Measurements from ENCODE around the gene CTTNBP2. TPM values are rescaled to one million over a fixed set of nuclear protein-coding genes. Genes with fewer than 3 reads are reported as not detected.

The CTTNBP2 gene
- total and polyA plus RNA-seq, 7 donors = 0.60 to 11.1 (median 4.9) TPM

DNA sequence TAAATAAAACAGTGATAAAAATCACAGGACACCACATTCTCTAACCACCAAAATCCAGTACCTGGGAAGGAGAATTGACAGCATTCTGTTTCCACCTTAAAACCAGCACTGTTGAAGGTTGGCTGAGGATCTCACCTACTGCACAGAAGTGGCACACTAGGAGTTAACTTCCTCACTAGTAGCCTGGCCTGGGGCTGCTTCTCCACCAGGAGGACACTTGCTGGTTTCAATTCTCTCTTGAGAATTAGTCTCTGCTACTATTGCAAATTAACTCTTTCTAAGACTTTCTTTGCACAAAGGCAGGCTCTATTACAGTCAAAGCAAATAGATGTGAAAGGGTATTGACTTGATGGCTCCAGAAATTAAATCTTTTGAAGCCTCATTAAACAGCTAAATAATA lies 2.3 kb upstream of the CTTNBP2 start:
- DNase-seq = no peak
- Histone ChIP-seq H3K27me3 (no peaks in the 10 kb centered on the region), H3K36me3 (no peaks in the 10 kb centered on the region), H3K27ac (no peak overlapping the region), H3K4me3 (no peak overlapping the region), H3K9me3 (no peaks in the 10 kb centered on the region), H3K4me1 (peaks cover 0 to 25% (median 24%) of the 10 kb centered on the region in 4 donors)
- TF ChIP-seq POLR2A (IDR thresholded peaks at IDR 0.05) = no peak
- no peak for TF ChIP-seq EP300 (IDR thresholded peaks at IDR 0.05)
- no peak for TF ChIP-seq POLR2AphosphoS5 (IDR thresholded peaks at IDR 0.05)
- intact Hi-C loops (cut with DNase I) = loop anchor here (10.0 kb wide), 2 partner anchors 51 to 309 kb away; partner anchors contain the start of gene LSM8

DNA sequence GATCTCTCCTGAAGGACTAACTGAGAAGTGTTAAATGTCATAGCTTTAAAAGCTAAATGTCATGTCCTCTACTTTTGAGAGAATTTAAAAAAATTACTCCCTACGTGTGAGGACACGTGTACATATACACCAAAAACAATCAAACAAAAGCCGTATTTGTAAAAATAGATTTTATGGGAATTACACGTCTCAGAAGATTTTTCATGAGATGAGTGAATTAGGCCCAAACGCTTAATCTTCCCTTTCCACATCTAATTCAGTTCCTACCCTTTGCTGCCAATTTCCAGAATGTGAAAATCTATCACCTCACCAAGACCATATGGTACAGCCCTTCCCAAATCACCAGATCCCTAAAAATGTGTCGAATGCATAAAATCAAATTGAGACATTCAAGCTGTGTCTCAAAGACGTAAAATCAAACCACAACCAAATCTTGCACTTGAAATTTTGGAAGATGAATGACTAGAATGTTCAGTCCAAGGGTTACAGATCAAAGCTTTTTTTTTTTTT lies 1.0 kb upstream of the CTTNBP2 start:
- Histone ChIP-seq H3K27me3 (no peaks in the 10 kb centered on the region), H3K9me3 (no peaks in the 10 kb centered on the region), H3K4me3 (no peak overlapping the region), H3K4me1 (peaks cover 0 to 39% (median 35%) of the 10 kb centered on the region in 4 donors), H3K36me3 (no peaks in the 10 kb centered on the region), H3K27ac (peak overlapping the region in 1 of 4 donors; percentile 87)
- TF ChIP-seq POLR2AphosphoS5 (IDR thresholded peaks at IDR 0.05) (no peak), EP300 (IDR thresholded peaks at IDR 0.05) (no peak), POLR2A (IDR thresholded peaks at IDR 0.05) (no peak)
- TF ChIP-seq, protein P1, sequence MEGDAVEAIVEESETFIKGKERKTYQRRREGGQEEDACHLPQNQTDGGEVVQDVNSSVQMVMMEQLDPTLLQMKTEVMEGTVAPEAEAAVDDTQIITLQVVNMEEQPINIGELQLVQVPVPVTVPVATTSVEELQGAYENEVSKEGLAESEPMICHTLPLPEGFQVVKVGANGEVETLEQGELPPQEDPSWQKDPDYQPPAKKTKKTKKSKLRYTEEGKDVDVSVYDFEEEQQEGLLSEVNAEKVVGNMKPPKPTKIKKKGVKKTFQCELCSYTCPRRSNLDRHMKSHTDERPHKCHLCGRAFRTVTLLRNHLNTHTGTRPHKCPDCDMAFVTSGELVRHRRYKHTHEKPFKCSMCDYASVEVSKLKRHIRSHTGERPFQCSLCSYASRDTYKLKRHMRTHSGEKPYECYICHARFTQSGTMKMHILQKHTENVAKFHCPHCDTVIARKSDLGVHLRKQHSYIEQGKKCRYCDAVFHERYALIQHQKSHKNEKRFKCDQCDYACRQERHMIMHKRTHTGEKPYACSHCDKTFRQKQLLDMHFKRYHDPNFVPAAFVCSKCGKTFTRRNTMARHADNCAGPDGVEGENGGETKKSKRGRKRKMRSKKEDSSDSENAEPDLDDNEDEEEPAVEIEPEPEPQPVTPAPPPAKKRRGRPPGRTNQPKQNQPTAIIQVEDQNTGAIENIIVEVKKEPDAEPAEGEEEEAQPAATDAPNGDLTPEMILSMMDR (IDR thresholded peaks at IDR 0.05) = no peak
- DNase-seq = no peak
- intact Hi-C loops (cut with DNase I) = loop anchor here (5.0 to 10.0 kb wide), 3 partner anchors 49 to 311 kb away; partner anchors contain the start of gene LSM8
- WGBS, 2 donors = 43 to 48% methylated on average over 7 of the region's 7 CpGs

DNA sequence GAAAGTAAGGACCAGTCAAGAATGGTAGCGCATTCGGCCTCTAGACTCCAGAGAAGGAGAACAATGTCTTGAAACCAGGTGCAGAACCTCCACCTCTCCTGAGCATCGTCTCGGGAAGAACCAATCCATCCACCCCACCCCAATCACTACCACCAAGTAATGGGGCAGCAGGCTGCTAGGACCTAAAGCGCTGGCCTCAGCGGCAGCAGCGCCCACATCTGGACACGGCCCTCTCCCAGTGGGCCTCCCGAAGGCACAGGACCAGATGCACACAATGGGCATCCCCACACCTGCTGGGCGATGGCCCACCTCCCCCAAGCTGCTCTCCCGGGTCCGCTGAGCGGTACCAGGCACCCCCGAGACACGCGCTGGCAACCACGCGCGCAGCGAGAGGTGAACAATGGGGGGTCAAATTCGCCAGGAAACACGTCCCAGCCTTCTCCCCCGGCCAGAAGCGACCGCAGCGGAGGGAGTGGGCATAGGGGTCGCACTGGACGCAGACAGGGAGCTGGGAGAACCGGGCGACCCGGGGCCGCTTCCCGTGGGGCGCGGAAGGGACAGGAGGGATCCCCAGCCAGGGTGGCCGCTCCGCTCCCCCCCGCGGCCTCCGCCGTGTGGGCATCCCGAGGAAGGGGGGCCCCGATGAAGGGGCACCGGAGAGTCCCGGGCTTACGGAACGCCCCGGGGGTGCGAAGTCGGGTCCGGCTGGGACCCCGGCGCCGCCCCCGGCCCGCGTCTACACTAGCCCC lies 506 bp downstream of the CTTNBP2 start:
- Histone ChIP-seq H3K9me3 (no peaks in the 10 kb centered on the region), H3K27ac (peak overlapping the region; percentile 68 to 87 (median 74)), H3K36me3 (no peaks in the 10 kb centered on the region), H3K4me3 (peak overlapping the region; percentile 71 to 95 (median 83)), H3K27me3 (no peaks in the 10 kb centered on the region), H3K4me1 (peaks cover 0 to 45% (median 35%) of the 10 kb centered on the region in 4 donors)
- WGBS, 2 donors = 2% methylated on average over 57 of the region's 57 CpGs
- intact Hi-C loops (cut with DNase I) = loop anchor here (5.0 to 10.0 kb wide), 3 partner anchors 48 to 312 kb away; partner anchors contain the start of gene LSM8
- DNase-seq = peak; percentile 68
- TF ChIP-seq, protein P1 (IDR thresholded peaks at IDR 0.05) = no peak
- TF ChIP-seq POLR2AphosphoS5 (IDR thresholded peaks at IDR 0.05) (no peak), POLR2A (IDR thresholded peaks at IDR 0.05) (no peak)

DNA sequence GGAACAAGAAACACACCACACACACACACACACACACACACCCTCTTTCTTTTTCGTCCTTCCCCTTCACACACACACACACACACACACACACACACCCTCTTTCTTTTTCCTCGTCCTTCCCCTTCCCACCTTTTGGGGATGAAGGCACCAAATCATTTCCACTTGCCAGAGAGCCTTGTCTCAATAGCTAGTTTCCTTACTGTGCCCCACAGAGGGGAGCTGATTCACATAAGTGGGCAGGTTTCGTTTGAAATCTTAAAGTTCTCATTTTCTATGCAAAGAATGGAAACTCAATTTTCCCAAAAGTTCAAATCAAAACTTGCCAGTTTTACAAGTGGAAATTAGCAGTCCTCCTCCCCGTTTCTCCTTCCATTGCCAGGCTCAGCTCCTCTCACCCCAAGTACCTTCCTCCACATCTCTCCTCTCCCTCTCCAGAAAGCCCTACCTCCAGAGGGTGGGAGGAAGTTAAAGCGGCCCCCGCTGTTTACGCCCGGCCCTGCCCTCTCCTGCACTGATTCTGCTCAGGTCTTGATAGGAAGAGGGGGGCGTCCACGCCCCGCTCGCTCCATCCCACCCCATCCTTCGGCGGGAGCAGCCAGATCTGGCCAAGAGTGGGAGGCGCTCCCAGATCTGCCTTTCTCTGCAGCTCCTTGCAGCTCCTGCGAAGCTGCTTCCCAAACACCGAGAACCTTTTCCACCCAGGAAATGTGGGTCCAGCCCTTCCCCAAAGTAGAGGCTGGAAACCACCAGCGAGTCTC lies 1.3 kb downstream of the CTTNBP2 start:
- TF ChIP-seq POLR2A (IDR thresholded peaks at IDR 0.05) (no peak), EP300 (IDR thresholded peaks at IDR 0.05) (no peak), POLR2AphosphoS5 (IDR thresholded peaks at IDR 0.05) (no peak)
- TF ChIP-seq, protein P1 (IDR thresholded peaks at IDR 0.05) = no peak
- 4 to 5% methylated on average over 18 of the region's 18 CpGs for WGBS, 2 donors
- intact Hi-C loops (cut with DNase I) = loop anchor here (5.0 to 10.0 kb wide), 3 partner anchors 47 to 313 kb away; partner anchors contain the start of gene LSM8
- peak; percentile 68 for DNase-seq
- Histone ChIP-seq H3K27ac (peak overlapping the region; percentile 68 to 87 (median 74)), H3K9me3 (no peaks in the 10 kb centered on the region), H3K4me1 (peaks cover 0 to 45% (median 35%) of the 10 kb centered on the region in 4 donors), H3K4me3 (peak overlapping the region; percentile 71 to 95 (median 83)), H3K36me3 (no peaks in the 10 kb centered on the region), H3K27me3 (no peaks in the 10 kb centered on the region)
